Testis (tissue), 2 donors: Measurements from ENCODE around the gene GPR158.

Source experiments
- CTCF ChIP-seq, 3 experiments: fragments of 450-650 bp in 2 of 3; fragments of 200-600 bp in 1 of 3; sonication (generic) in 1 of 3; IDR thresholded peaks; one replicate each; pipeline ENCODE4 v1.5.1; 2016 to 2019; ENCODE audit warnings: antibody characterized with exemption in 3 of 3, mild to moderate bottlenecking in 2 of 3, moderate library complexity in 1 of 3
- POLR2A ChIP-seq: fragments of 450-650 bp; IDR thresholded peaks from one replicate; pipeline ENCODE4 v1.6.1; 2017; ENCODE audit warnings: antibody characterized with exemption, mild to moderate bottlenecking, moderate library complexity

GRCh38 chr10:25288181-25288580 is 113.4 kb downstream of the GPR158 start:
- no peak for TF ChIP-seq CTCF (IDR thresholded peaks at IDR 0.05)
- TF ChIP-seq POLR2A: no peak
